IMR-90 (cell line): ENCODE results near the gene THRA.

Source experiments
- CEBPB ChIP-seq: IDR thresholded peaks from 2 replicates; pipeline ENCODE4 v1.6.1; 2012; ENCODE audit warnings: low read depth, low read length, improper control_type of control experiment
- POLR2A ChIP-seq: IDR thresholded peaks from 2 replicates; pipeline ENCODE4 v1.6.1; 2012; ENCODE audit warnings: mild to moderate bottlenecking, low read depth, low read length
- TF ChIP-seq, protein P1 (sequence below): conservative IDR thresholded peaks from 2 replicates; pipeline ENCODE4 v1.5.1; 2012; ENCODE audit warnings: mild to moderate bottlenecking, low read depth, low read length, improper control_type of control experiment

DNA sequence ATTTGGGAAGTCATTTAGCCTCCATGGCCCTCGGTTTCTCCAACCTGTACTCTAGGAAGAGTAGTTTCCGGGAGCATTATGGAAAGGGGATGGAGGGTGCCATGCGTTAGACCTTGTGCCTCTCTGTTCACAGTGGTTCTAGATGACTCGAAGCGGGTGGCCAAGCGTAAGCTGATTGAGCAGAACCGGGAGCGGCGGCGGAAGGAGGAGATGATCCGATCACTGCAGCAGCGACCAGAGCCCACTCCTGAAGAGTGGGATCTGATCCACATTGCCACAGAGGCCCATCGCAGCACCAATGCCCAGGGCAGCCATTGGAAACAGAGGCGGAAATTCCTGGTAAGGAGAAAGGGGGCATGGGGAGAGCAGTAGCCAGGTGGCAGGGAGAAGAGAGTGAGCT lies 21.7 kb downstream of the THRA start:
- TF ChIP-seq CEBPB (no peak), POLR2A (no peak)
- TF ChIP-seq, protein P1, sequence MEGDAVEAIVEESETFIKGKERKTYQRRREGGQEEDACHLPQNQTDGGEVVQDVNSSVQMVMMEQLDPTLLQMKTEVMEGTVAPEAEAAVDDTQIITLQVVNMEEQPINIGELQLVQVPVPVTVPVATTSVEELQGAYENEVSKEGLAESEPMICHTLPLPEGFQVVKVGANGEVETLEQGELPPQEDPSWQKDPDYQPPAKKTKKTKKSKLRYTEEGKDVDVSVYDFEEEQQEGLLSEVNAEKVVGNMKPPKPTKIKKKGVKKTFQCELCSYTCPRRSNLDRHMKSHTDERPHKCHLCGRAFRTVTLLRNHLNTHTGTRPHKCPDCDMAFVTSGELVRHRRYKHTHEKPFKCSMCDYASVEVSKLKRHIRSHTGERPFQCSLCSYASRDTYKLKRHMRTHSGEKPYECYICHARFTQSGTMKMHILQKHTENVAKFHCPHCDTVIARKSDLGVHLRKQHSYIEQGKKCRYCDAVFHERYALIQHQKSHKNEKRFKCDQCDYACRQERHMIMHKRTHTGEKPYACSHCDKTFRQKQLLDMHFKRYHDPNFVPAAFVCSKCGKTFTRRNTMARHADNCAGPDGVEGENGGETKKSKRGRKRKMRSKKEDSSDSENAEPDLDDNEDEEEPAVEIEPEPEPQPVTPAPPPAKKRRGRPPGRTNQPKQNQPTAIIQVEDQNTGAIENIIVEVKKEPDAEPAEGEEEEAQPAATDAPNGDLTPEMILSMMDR: no peak
